ENCODE results near the gene SYT1.

DNA sequence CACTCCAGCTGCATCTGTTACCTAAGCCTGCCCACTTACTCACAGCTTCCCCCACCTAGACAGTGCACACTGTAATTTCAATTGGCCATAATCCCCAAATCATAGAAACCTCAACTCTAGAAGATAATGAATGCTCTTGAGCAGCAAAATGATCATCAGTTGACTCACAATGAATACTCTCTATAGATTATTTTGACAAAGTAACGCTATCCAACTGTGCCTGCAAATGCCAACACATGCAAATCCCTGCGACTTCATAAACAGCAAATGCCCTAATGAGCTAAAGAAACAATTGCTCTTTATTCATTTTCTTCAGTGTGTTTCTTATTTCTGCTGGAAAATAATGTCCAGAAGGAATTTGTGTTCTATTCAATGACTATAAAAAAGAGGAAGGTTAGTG lies 506.7 kb downstream of the SYT1 start:
- TF ChIP-seq, protein P1, sequence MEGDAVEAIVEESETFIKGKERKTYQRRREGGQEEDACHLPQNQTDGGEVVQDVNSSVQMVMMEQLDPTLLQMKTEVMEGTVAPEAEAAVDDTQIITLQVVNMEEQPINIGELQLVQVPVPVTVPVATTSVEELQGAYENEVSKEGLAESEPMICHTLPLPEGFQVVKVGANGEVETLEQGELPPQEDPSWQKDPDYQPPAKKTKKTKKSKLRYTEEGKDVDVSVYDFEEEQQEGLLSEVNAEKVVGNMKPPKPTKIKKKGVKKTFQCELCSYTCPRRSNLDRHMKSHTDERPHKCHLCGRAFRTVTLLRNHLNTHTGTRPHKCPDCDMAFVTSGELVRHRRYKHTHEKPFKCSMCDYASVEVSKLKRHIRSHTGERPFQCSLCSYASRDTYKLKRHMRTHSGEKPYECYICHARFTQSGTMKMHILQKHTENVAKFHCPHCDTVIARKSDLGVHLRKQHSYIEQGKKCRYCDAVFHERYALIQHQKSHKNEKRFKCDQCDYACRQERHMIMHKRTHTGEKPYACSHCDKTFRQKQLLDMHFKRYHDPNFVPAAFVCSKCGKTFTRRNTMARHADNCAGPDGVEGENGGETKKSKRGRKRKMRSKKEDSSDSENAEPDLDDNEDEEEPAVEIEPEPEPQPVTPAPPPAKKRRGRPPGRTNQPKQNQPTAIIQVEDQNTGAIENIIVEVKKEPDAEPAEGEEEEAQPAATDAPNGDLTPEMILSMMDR (IDR thresholded peaks at IDR 0.05; ENCODE audit: control extremely low read depth in 1 of 3, insufficient read depth in 1 of 3, low read depth in 1 of 3, low read length in 3 of 3) = no peak
- TF ChIP-seq CHD2 (IDR thresholded peaks at IDR 0.05; ENCODE audit: low read length) = no peak

All from H1 (cell line).